ENCODE data around the gene ALDOC.
"Not testable (repeated sequence)": the region's sequence is repeated elsewhere in the genome, so short reads cannot be mapped to it uniquely, and the experiment has no call there.

The ALDOC gene

DNA sequence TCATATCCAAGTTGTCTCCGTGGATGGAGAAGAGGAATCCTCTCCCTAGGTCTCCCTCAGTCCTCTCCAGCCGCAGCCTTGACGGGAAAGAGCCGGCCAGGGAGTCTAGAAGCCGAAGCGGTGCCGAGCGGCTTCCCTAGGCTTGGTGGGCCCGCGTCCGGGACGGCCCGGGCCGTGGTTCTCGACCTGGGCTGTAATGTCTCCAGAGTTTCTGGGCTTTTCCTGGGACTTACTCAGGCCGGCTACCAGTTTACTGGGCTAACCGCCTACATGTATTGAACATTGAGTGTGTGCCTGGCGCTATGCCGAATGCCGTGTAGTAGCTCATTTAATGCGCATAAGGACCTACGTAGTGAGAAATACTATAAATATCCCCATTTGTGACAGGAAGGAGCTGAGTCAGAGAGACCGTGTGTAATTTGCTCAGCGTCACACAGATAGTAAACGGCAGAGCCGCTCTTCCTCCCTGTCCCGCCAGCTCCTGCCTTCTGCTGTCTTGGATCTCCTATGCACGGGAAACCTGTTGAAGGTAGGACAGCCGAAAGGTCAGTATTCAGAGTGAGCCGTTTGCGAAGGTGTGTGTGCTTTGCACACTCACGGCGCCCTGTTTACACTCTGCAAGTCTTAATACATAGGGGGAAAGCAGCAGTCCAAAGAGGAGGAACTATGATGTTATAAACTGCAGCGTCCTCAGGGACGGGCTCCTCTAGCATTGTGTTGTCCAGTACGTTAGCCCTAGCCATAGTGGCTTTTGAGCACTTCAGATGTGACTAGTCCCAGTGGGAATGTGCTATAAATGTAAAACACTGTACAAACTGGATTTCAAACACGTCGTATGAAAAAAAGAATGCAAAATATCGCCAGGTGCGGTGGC is 22.9 kb upstream of the ALDOC start:
- H3K4me3 Mint-ChIP-seq: peak overlapping the region; percentile 95
- no peaks in the 10 kb centered on the region for H3K27me3 Mint-ChIP-seq
- ATAC-seq (ENCODE audit: low read depth): peak; percentile 58
- H3K27ac Mint-ChIP-seq: peak overlapping the region; percentile 98
- peaks cover 20% of the 10 kb centered on the region for H3K4me1 Mint-ChIP-seq
- peaks cover 2% of the 10 kb centered on the region for H3K36me3 Mint-ChIP-seq
- DNase-seq (ENCODE audit: low spot score in 2 of 2): peak in 1 of 2 donors; percentile 49
- no peaks in the 10 kb centered on the region for H3K9me3 Mint-ChIP-seq

DNA sequence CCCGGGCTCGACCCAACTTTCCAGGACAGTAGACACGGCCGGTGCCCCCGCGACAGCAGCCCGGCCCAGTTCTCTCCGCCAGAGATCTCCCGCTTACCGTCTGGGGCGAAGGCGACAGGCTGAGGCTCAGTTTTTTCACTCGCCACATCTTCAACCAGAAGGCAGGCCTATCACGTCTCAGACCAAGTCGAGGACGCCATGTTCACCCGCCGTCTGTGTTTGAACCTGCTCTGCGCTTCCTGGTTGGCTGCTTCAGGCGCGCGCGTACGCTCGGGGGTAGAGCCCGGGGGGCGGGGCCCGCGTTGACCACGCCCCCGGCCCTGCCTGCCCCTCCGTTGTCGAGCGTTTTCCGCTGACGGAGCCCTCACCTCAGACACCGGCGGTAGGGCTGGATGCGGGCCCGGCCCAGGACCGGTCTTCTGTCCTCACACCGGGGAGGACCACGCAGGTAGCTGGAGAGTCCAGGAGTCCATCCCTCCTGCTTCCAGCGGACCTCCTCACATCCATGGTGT is 22.2 kb upstream of the ALDOC start, which contains the start of gene SPAG5:
TSS of gene SPAG5 (minus strand) at position 227 of the 512 bp plus-strand sequence. CDS start at position 148, 79 bp downstream.
- peak; percentile 93 to 97 for DNase-seq (ENCODE audit: low spot score in 2 of 2)
- ATAC-seq (ENCODE audit: low read depth): peak; percentile 92
- Mint-ChIP-seq H3K4me3 (peak within 1 kb of the TSS; percentile 95), H3K36me3 (no peaks in the 10 kb centered on the region), H3K9me3 (no peaks in the 10 kb centered on the region), H3K27ac (peak within 1 kb of the TSS; percentile 98), H3K4me1 (peaks cover 20% of the 10 kb centered on the region), H3K27me3 (no peaks in the 10 kb centered on the region)

DNA sequence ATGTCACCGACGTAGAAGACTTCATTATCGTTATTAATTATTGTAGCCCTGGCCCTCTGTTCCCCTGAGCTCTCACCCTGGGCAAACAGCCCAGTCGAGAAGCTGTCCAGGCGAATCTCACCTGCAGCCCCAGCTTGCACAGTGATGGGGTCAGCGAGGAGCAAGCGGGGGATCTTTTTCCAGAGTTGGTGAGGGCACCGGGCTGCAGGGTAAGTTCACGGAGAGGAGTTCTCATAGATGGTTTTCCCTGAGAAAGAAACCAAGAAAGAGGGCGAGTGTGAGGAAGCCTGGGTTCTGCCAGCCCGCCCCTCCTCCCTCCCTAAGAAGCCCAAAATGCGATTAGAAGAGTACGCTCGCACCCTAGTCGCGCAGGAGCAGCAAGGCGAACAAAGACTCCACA is 21.7 kb upstream of the ALDOC start:
- no peak for ATAC-seq (ENCODE audit: low read depth)
- H3K27ac Mint-ChIP-seq: peak overlapping the region; percentile 98
- no peaks in the 10 kb centered on the region for H3K9me3 Mint-ChIP-seq
- DNase-seq (ENCODE audit: low spot score in 2 of 2): no peak
- no peaks in the 10 kb centered on the region for H3K27me3 Mint-ChIP-seq
- H3K36me3 Mint-ChIP-seq: no peaks in the 10 kb centered on the region
- H3K4me1 Mint-ChIP-seq: peaks cover 20% of the 10 kb centered on the region
- H3K4me3 Mint-ChIP-seq: peak overlapping the region; percentile 95

DNA sequence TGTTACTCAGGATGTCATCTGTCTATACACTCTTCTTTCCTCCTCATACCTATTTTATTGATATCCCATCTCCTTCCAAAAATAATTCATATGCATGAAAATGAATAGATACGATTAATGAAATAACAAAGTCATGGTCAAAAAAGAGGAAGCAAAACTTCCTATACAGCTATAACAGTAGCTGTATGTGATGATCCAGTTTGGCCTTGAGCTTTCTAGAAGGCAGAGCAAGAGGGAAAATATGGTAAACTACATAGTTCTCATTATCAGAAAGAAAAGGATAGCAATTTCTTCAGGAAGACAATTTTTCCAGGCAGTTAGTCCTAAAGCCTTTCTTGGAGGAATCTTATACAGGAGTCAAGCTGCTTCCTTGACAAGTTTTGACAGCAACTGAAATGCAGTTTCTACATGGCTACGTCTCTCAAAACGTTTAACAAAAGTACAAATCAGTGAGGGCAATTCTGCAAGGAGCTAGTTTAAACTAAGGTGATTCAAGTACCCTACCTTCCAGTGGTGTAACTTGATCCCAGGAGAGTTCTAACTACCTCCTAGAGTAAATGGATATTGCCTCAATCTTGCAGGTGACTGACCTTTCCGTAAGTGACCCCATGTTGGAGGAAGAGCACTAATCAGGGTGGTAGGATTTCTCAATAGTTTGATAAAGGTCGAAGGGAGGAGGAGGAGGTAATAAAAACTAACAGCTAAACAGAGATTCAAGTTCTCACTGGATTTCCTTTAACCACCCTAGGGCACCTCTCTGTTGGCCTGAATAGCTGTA is 21.1 kb upstream of the ALDOC start:
- H3K27me3 Mint-ChIP-seq: no peaks in the 10 kb centered on the region
- no peak for DNase-seq (ENCODE audit: low spot score in 2 of 2)
- ATAC-seq (ENCODE audit: low read depth): no peak
- peaks cover 20% of the 10 kb centered on the region for H3K4me1 Mint-ChIP-seq
- H3K9me3 Mint-ChIP-seq: no peaks in the 10 kb centered on the region
- H3K4me3 Mint-ChIP-seq: peak overlapping the region; percentile 95
- peak overlapping the region; percentile 98 for H3K27ac Mint-ChIP-seq
- no peaks in the 10 kb centered on the region for H3K36me3 Mint-ChIP-seq

DNA sequence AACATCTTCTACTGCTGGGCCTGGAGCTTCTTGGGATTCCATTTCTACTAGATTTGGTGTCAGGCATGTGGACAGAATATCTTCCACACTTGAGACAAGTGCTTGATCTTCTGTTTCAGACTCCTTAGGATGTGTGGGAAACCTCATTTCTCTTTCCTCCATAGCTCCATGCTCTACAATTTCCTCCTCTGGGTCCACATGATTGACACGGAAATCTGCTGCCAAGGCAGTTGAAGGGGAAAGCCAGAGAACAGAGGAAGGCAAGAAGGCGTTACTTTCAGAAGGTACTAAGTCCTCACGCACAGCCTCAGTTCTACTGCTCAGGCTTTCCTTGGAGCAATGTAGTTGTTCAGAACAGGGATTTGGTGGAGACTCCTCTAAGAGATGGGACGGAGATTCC is 15.6 kb upstream of the ALDOC start:
- Mint-ChIP-seq H3K27ac (no peak overlapping the region), H3K4me1 (peaks cover under 1% of the 10 kb centered on the region), H3K27me3 (no peaks in the 10 kb centered on the region), H3K9me3 (no peaks in the 10 kb centered on the region), H3K4me3 (no peak overlapping the region), H3K36me3 (peaks cover 2% of the 10 kb centered on the region)
- no peak for ATAC-seq (ENCODE audit: low read depth)
- no peak for DNase-seq (ENCODE audit: low spot score in 2 of 2)

DNA sequence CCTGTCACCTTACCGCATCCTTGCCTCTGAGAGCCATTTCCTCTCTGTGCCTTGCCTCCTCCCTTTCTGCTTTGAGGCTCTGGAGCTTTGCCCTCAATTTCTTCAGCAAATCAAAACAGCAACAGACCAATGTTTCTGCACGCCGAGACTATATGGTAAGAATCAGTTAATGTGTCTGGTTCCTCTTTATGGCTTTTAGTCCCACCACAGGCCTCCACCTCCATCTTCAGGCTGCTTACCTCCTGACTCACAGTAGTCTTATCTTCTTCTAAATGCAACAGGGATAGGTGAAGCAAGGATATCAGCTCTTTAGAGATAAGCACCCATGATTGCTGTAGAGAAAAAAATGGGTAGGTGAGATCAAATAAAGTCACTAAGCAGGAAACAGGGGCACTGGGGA is 9.2 kb upstream of the ALDOC start:
- no peak overlapping the region for H3K4me3 Mint-ChIP-seq
- H3K27ac Mint-ChIP-seq: no peak overlapping the region
- DNase-seq (ENCODE audit: low spot score in 2 of 2) (no peak), ATAC-seq (ENCODE audit: low read depth) (no peak)
- H3K36me3 Mint-ChIP-seq: peaks cover 5% of the 10 kb centered on the region
- no peaks in the 10 kb centered on the region for H3K4me1 Mint-ChIP-seq
- H3K9me3 Mint-ChIP-seq: no peaks in the 10 kb centered on the region
- H3K27me3 Mint-ChIP-seq: no peaks in the 10 kb centered on the region

DNA sequence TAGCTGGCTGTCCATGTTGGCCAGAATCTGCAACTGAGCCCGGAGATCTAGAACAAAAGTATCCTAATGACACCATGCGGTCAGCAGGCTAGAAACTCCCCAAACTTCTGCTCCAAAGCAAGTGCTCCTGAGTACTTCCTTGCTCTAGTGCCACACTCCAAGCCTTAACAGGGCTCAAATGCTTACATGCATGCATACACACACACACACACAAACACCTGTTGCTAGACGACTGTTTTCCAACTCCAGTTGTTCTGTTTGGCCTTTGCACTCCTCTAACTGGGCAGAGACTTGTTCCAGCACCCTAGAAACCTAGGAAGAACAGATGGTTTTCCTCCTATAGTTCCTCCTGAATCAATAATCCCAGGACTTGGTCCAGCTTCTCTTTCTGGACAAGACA is 7.7 kb upstream of the ALDOC start:
- DNase-seq (ENCODE audit: low spot score in 2 of 2) (no peak), ATAC-seq (ENCODE audit: low read depth) (no peak)
- no peaks in the 10 kb centered on the region for H3K4me1 Mint-ChIP-seq
- no peaks in the 10 kb centered on the region for H3K27me3 Mint-ChIP-seq
- H3K4me3 Mint-ChIP-seq: no peak overlapping the region
- H3K27ac Mint-ChIP-seq: no peak overlapping the region
- peaks cover 5% of the 10 kb centered on the region for H3K36me3 Mint-ChIP-seq
- no peaks in the 10 kb centered on the region for H3K9me3 Mint-ChIP-seq

DNA sequence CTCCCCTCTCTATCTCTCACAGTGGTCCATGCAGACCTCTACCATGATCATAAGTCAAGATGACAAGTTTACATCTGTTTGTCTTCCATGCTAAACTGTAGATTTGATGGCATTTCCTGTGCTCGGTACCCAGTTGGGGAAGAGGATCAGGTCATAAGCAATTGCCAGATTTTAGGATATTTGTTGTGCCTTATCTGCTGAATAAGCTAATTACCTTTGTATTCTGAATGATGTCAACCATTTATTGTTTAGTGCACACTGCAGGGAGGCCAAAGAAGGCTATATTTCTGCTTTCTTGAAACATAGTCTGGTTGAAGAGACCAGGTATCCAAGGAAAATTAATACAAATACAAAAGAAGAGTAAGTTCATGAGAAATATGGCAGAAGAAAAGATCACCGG is 5.8 kb upstream of the ALDOC start:
- ATAC-seq (ENCODE audit: low read depth) (no peak), DNase-seq (ENCODE audit: low spot score in 2 of 2) (no peak)
- H3K27me3 Mint-ChIP-seq: no peaks in the 10 kb centered on the region
- no peaks in the 10 kb centered on the region for H3K9me3 Mint-ChIP-seq
- H3K4me1 Mint-ChIP-seq: no peaks in the 10 kb centered on the region
- H3K36me3 Mint-ChIP-seq: peaks cover 5% of the 10 kb centered on the region
- H3K27ac Mint-ChIP-seq: no peak overlapping the region
- H3K4me3 Mint-ChIP-seq: no peak overlapping the region

DNA sequence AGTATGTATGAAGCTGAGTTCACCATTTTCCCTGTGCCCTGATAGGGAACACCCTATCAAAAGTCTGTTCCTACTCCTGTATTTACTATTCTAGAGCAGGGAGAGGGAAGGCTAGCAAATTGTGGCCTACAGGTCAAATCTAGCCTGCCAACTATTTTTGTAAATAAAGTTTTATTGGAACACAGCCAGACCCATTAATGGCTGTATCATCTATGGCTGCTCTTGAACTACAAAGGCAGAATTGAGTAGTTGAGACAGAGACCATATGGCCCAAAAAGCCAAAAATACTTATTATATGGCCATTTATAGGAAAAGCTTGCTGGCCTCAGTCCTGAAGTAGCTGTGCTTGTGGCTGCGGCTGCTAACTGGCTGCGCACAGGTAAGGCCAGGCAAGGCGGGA is 4.3 kb upstream of the ALDOC start:
- peaks cover 9% of the 10 kb centered on the region for H3K4me1 Mint-ChIP-seq
- H3K27ac Mint-ChIP-seq: no peak overlapping the region
- DNase-seq (ENCODE audit: low spot score in 2 of 2) (no peak), ATAC-seq (ENCODE audit: low read depth) (no peak)
- no peaks in the 10 kb centered on the region for H3K9me3 Mint-ChIP-seq
- no peak overlapping the region for H3K4me3 Mint-ChIP-seq
- H3K36me3 Mint-ChIP-seq: peaks cover 4% of the 10 kb centered on the region
- no peaks in the 10 kb centered on the region for H3K27me3 Mint-ChIP-seq

DNA sequence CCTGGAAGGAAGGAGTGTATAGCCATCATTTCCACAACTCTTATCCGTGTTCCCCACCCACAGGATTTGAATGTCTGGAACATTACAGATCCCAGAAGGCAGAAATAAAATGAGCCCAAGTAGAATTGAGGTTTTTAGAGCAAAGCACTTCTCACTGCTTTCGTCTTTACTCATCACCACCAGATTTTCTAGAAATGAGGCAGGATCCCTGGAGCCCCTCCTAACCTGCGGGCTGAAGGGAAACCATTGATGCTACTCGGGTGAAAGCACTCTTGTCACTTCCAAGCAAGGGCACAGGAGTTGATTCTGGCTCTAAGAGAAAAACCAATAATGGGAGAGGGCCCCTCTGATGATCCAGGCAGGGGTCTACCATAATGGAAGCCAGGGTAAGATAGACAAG is 2.8 kb upstream of the ALDOC start:
- ATAC-seq (ENCODE audit: low read depth) (no peak), DNase-seq (ENCODE audit: low spot score in 2 of 2) (no peak)
- H3K9me3 Mint-ChIP-seq: no peaks in the 10 kb centered on the region
- H3K4me1 Mint-ChIP-seq: peaks cover 12% of the 10 kb centered on the region
- H3K4me3 Mint-ChIP-seq: no peak overlapping the region
- no peaks in the 10 kb centered on the region for H3K36me3 Mint-ChIP-seq
- no peaks in the 10 kb centered on the region for H3K27me3 Mint-ChIP-seq
- H3K27ac Mint-ChIP-seq: no peak overlapping the region

DNA sequence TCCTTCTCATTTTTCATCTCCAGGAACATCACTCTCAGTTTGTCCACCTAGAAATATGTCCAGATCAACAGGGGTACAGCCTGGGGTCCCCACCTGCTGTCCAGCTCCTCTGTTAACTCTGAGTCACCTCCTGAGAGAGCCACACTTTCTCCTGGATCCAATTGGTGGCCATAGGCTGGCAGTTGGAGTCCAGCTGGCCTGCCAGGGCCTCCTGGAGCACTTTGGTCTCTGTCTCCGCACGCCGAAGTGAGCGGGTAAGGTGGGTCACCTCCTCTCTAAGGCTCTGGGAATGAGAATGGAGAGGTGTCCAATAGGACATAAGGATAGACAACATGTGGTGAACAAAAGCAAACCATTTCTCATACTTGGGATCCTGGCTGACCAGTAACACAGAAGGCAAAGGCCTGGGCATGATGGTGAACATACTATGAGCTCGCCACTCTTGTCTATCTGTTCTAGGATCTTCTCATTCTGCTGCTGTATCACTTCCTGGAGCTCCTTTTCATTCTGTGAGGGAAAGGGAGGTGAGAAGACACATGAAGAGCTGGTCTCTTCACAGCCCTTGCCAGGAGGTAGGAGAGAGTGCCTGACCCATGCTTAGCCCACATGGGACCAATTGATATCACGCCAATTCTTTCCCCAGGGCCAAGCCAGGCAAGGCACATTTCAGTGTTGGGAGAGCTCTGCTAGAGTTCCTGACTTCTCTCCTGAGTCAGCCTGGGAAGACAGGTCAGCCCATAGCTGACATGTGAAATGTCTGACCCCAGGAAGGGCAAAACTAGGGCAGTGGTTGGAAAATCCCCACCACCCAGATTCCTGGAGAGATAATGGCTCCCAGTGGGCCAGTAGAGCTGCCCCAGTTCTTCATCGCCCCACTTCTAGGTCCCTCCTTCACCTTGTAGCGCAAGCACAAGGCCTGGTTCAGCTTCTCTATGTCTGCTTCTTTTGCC is 1.8 kb upstream of the ALDOC start:
- H3K36me3 Mint-ChIP-seq: no peaks in the 10 kb centered on the region
- ATAC-seq (ENCODE audit: low read depth) (no peak), DNase-seq (ENCODE audit: low spot score in 2 of 2) (no peak)
- peaks cover 12% of the 10 kb centered on the region for H3K4me1 Mint-ChIP-seq
- no peaks in the 10 kb centered on the region for H3K27me3 Mint-ChIP-seq
- H3K27ac Mint-ChIP-seq: no peak overlapping the region
- H3K4me3 Mint-ChIP-seq: no peak overlapping the region
- no peaks in the 10 kb centered on the region for H3K9me3 Mint-ChIP-seq

DNA sequence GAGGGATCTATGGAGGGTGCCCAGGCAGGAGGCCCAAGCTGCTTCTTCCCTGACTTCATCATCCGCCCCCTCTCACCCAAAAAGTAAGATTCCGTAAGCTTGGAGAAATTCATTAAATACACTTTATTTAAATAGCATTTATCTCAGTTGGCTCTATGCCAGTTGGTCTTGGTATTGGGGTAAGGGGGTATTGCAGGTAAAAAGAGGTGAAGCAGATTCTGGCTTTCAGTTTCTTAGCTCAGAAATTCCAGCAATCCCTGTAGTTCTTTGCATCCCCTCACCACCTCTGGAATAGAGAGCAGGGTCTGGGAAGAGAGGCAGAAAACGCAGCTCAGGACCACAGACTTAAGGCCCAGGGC is 750 bp upstream of the ALDOC start:
- no peak overlapping the region for H3K27ac Mint-ChIP-seq

DNA sequence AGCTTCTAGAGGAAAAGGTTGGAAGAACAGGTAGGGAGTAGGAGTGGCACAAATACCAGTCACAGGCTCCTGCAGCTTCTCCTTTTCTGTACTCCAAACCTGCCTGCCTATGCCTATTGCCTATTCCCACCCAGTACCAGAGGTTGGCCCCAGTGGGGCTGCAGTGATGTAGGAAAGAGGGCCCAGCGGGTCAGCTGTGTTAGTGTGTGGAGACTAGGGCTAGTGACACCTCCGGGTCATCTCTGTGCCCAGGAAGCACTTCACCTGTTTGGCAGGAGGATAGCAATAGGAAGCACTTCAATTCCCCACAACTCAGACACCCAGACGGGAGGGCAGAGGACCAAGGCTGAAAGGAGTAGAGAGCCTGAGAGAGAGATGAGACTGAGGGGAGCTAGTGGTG is 679 bp downstream of the ALDOC start:
- H3K36me3 Mint-ChIP-seq; ATAC-seq (ENCODE audit: low read depth); H3K9me3 Mint-ChIP-seq; H3K27me3 Mint-ChIP-seq; DNase-seq (ENCODE audit: low spot score in 2 of 2): not testable (repeated sequence)
- Mint-ChIP-seq H3K4me1 (peaks cover 12% of the 10 kb centered on the region), H3K4me3 (peak overlapping the region; percentile 80), H3K27ac (peak overlapping the region; percentile 73)

More for the DNA sequence above, 750 bp upstream of the ALDOC start:
- ATAC-seq (ENCODE audit: low read depth): no peak
- no peak overlapping the region for H3K4me3 Mint-ChIP-seq
- no peaks in the 10 kb centered on the region for H3K27me3 Mint-ChIP-seq
- H3K9me3 Mint-ChIP-seq: no peaks in the 10 kb centered on the region
- no peaks in the 10 kb centered on the region for H3K36me3 Mint-ChIP-seq
- H3K4me1 Mint-ChIP-seq: peaks cover 12% of the 10 kb centered on the region
- DNase-seq (ENCODE audit: low spot score in 2 of 2): no peak

Data from memory B cell (primary cell).